ENCODE results near the gene PCDHGA1.
A peak's percentile ranks its signal among the peaks of the same experiment; 100 is the strongest.

The PCDHGA1 gene

GRCh38 chr5:141533897-141534296 lies 203.6 kb downstream of the PCDHGA1 start:
- Histone ChIP-seq H3K14ac (ENCODE audit: low read length) (no peak overlapping the region), H3K4me1 (ENCODE audit: control insufficient read depth in 2 of 2, insufficient read depth in 1 of 2, low read depth in 1 of 2, low read length in 2 of 2) (peaks cover 2 to 3% of the 10 kb centered on the region in 2 donors)

GRCh38 chr5:141534492-141535213 lies 204.3 kb downstream of the PCDHGA1 start:
- Histone ChIP-seq H3K79me1 (ENCODE audit: low read depth, low read length) (no peaks in the 10 kb centered on the region), H2BK5ac (ENCODE audit: low read length) (no peak overlapping the region), H2AFZ (ENCODE audit: low read length) (no peak overlapping the region), H4K8ac (ENCODE audit: low read depth, low read length) (no peak overlapping the region), H3K14ac (ENCODE audit: low read length) (no peak overlapping the region), H3K23ac (ENCODE audit: low read depth, low read length, poor library complexity) (no peak overlapping the region), H3K4ac (ENCODE audit: low read length) (no peak overlapping the region), H3K4me2 (ENCODE audit: insufficient read depth, low read length, poor library complexity, severe bottlenecking) (no peak overlapping the region), H2BK120ac (ENCODE audit: low read depth, low read length) (no peak overlapping the region), H3K9ac (ENCODE audit: low read depth, low read length, poor library complexity) (no peak overlapping the region), H3K4me1 (ENCODE audit: control insufficient read depth in 2 of 2, insufficient read depth in 1 of 2, low read depth in 1 of 2, low read length in 2 of 2) (peaks cover 2 to 3% of the 10 kb centered on the region in 2 donors), H3K4me3 (ENCODE audit: low read length in 2 of 2) (no peak overlapping the region), H2AK5ac (ENCODE audit: low read depth, low read length) (no peak overlapping the region), H3K9me3 (replicated peaks in 1 of 2; ENCODE audit: control insufficient read depth in 2 of 2, insufficient read depth in 1 of 2, low read depth in 1 of 2, low read length in 2 of 2) (peaks cover 0 to 4% of the 10 kb centered on the region in 2 donors), H3K27me3 (ENCODE audit: control insufficient read depth in 3 of 3, insufficient read depth in 3 of 3, low read depth in 1 of 3, low read length in 3 of 3) (no peaks in the 10 kb centered on the region), H3K27ac (replicated peaks; ENCODE audit: low read length) (peak overlapping the region; percentile 14), H3K36me3 (replicated peaks in 1 of 2; ENCODE audit: control insufficient read depth in 2 of 2, insufficient read depth in 2 of 2, low read length in 2 of 2) (peaks cover 0 to 45% of the 10 kb centered on the region in 2 donors), H2BK15ac (ENCODE audit: low read length) (no peak overlapping the region), H2BK12ac (ENCODE audit: low read length) (no peak overlapping the region), H4K91ac (ENCODE audit: low read depth, low read length, poor library complexity) (no peak overlapping the region), H3K18ac (ENCODE audit: low read length) (no peak overlapping the region)
- WGBS, 2 donors (ENCODE audit: extremely low coverage in 2 of 2, insufficient read length in 2 of 2, insufficient replicate concordance in 1 of 2) = no CpG with 5 or more reads among the region's 4 CpGs
- DNase-seq (ENCODE audit: low spot score) = no peak

More at GRCh38 chr5:141533897-141534296, 203.6 kb downstream of the PCDHGA1 start:
- Histone ChIP-seq H4K8ac (ENCODE audit: low read depth, low read length) (no peak overlapping the region), H2BK15ac (ENCODE audit: low read length) (no peak overlapping the region), H3K27me3 (ENCODE audit: control insufficient read depth in 3 of 3, insufficient read depth in 3 of 3, low read depth in 1 of 3, low read length in 3 of 3) (no peaks in the 10 kb centered on the region), H3K27ac (replicated peaks; ENCODE audit: low read length) (no peak overlapping the region), H3K4ac (ENCODE audit: low read length) (no peak overlapping the region), H3K9ac (ENCODE audit: low read depth, low read length, poor library complexity) (no peak overlapping the region), H3K9me3 (replicated peaks in 1 of 2; ENCODE audit: control insufficient read depth in 2 of 2, insufficient read depth in 1 of 2, low read depth in 1 of 2, low read length in 2 of 2) (peaks cover 0 to 4% of the 10 kb centered on the region in 2 donors), H2BK5ac (ENCODE audit: low read length) (no peak overlapping the region), H3K18ac (ENCODE audit: low read length) (no peak overlapping the region), H3K36me3 (replicated peaks in 1 of 2; ENCODE audit: control insufficient read depth in 2 of 2, insufficient read depth in 2 of 2, low read length in 2 of 2) (peaks cover 3 to 52% of the 10 kb centered on the region in 2 donors), H2AK5ac (ENCODE audit: low read depth, low read length) (no peak overlapping the region), H4K91ac (ENCODE audit: low read depth, low read length, poor library complexity) (no peak overlapping the region), H2BK120ac (ENCODE audit: low read depth, low read length) (no peak overlapping the region), H3K4me2 (ENCODE audit: insufficient read depth, low read length, poor library complexity, severe bottlenecking) (no peak overlapping the region), H2BK12ac (ENCODE audit: low read length) (no peak overlapping the region), H3K23ac (ENCODE audit: low read depth, low read length, poor library complexity) (no peak overlapping the region), H3K79me1 (ENCODE audit: low read depth, low read length) (no peaks in the 10 kb centered on the region), H2AFZ (ENCODE audit: low read length) (no peak overlapping the region), H3K4me3 (ENCODE audit: low read length in 2 of 2) (no peak overlapping the region)
- no peak for DNase-seq (ENCODE audit: low spot score)
- WGBS, 2 donors (ENCODE audit: extremely low coverage in 2 of 2, insufficient read length in 2 of 2, insufficient replicate concordance in 1 of 2) = no CpG with 5 or more reads among the region's 1 CpG

GRCh38 chr5:141543053-141543452 lies 212.7 kb downstream of the PCDHGA1 start:
- H3K36me3 ChIP-seq (replicated peaks in 1 of 2; ENCODE audit: control insufficient read depth in 2 of 2, insufficient read depth in 2 of 2, low read length in 2 of 2) = peaks cover 3 to 37% of the 10 kb centered on the region in 2 donors

GRCh38 chr5:141547488-141547887 lies 217.2 kb downstream of the PCDHGA1 start:
- Histone ChIP-seq H4K8ac (ENCODE audit: low read depth, low read length) (no peak overlapping the region), H3K4me2 (ENCODE audit: insufficient read depth, low read length, poor library complexity, severe bottlenecking) (no peak overlapping the region), H3K4me3 (ENCODE audit: low read length in 2 of 2) (no peak overlapping the region), H3K4me1 (ENCODE audit: control insufficient read depth in 2 of 2, insufficient read depth in 1 of 2, low read depth in 1 of 2, low read length in 2 of 2) (no peaks in the 10 kb centered on the region), H2AK5ac (ENCODE audit: low read depth, low read length) (no peak overlapping the region), H2BK5ac (ENCODE audit: low read length) (no peak overlapping the region), H3K9ac (ENCODE audit: low read depth, low read length, poor library complexity) (no peak overlapping the region), H3K27ac (replicated peaks; ENCODE audit: low read length) (no peak overlapping the region), H3K23ac (ENCODE audit: low read depth, low read length, poor library complexity) (no peak overlapping the region), H3K36me3 (replicated peaks in 1 of 2; ENCODE audit: control insufficient read depth in 2 of 2, insufficient read depth in 2 of 2, low read length in 2 of 2) (peaks cover 5 to 49% of the 10 kb centered on the region in 2 donors), H3K27me3 (ENCODE audit: control insufficient read depth in 3 of 3, insufficient read depth in 3 of 3, low read depth in 1 of 3, low read length in 3 of 3) (no peaks in the 10 kb centered on the region), H3K14ac (ENCODE audit: low read length) (no peak overlapping the region), H3K9me3 (replicated peaks in 1 of 2; ENCODE audit: control insufficient read depth in 2 of 2, insufficient read depth in 1 of 2, low read depth in 1 of 2, low read length in 2 of 2) (peaks cover 8 to 24% of the 10 kb centered on the region in 2 donors), H2BK15ac (ENCODE audit: low read length) (no peak overlapping the region), H3K18ac (ENCODE audit: low read length) (no peak overlapping the region), H3K79me1 (ENCODE audit: low read depth, low read length) (no peaks in the 10 kb centered on the region), H4K91ac (ENCODE audit: low read depth, low read length, poor library complexity) (no peak overlapping the region), H2BK120ac (ENCODE audit: low read depth, low read length) (no peak overlapping the region), H2AFZ (ENCODE audit: low read length) (no peak overlapping the region), H3K4ac (ENCODE audit: low read length) (no peak overlapping the region), H2BK12ac (ENCODE audit: low read length) (no peak overlapping the region)
- no peak for DNase-seq (ENCODE audit: low spot score)
- no CpG with 5 or more reads among the region's 1 CpG for WGBS, 2 donors (ENCODE audit: extremely low coverage in 2 of 2, insufficient read length in 2 of 2, insufficient replicate concordance in 1 of 2)

More at GRCh38 chr5:141543053-141543452, 212.7 kb downstream of the PCDHGA1 start:
- H3K9me3 ChIP-seq (replicated peaks in 1 of 2; ENCODE audit: control insufficient read depth in 2 of 2, insufficient read depth in 1 of 2, low read depth in 1 of 2, low read length in 2 of 2) = peaks cover 6 to 20% of the 10 kb centered on the region in 2 donors
- no peak overlapping the region for H3K4me2 ChIP-seq (ENCODE audit: insufficient read depth, low read length, poor library complexity, severe bottlenecking)
- no peaks in the 10 kb centered on the region for H3K27me3 ChIP-seq (ENCODE audit: control insufficient read depth in 3 of 3, insufficient read depth in 3 of 3, low read depth in 1 of 3, low read length in 3 of 3)
- no peak overlapping the region for H3K14ac ChIP-seq (ENCODE audit: low read length)
- H2BK5ac ChIP-seq (ENCODE audit: low read length) = no peak overlapping the region
- no peak overlapping the region for H4K91ac ChIP-seq (ENCODE audit: low read depth, low read length, poor library complexity)
- no peak overlapping the region for H4K8ac ChIP-seq (ENCODE audit: low read depth, low read length)
- no peak overlapping the region for H2BK12ac ChIP-seq (ENCODE audit: low read length)
- H2BK120ac ChIP-seq (ENCODE audit: low read depth, low read length) = no peak overlapping the region
- H3K9ac ChIP-seq (ENCODE audit: low read depth, low read length, poor library complexity) = no peak overlapping the region
- no peak overlapping the region for H3K4ac ChIP-seq (ENCODE audit: low read length)
- H2AFZ ChIP-seq (ENCODE audit: low read length) = no peak overlapping the region
- H2AK5ac ChIP-seq (ENCODE audit: low read depth, low read length) = no peak overlapping the region
- DNase-seq (ENCODE audit: low spot score) = no peak
- no peaks in the 10 kb centered on the region for H3K79me1 ChIP-seq (ENCODE audit: low read depth, low read length)
- H3K4me3 ChIP-seq (ENCODE audit: low read length in 2 of 2) = no peak overlapping the region
- H3K18ac ChIP-seq (ENCODE audit: low read length) = no peak overlapping the region
- H3K27ac ChIP-seq (replicated peaks; ENCODE audit: low read length) = no peak overlapping the region
- WGBS, 2 donors (ENCODE audit: extremely low coverage in 2 of 2, insufficient read length in 2 of 2, insufficient replicate concordance in 1 of 2) = no CpG with 5 or more reads among the region's 2 CpGs
- no peak overlapping the region for H2BK15ac ChIP-seq (ENCODE audit: low read length)
- H3K4me1 ChIP-seq (ENCODE audit: control insufficient read depth in 2 of 2, insufficient read depth in 1 of 2, low read depth in 1 of 2, low read length in 2 of 2) = no peaks in the 10 kb centered on the region
- no peak overlapping the region for H3K23ac ChIP-seq (ENCODE audit: low read depth, low read length, poor library complexity)

Measured in neuronal stem cell (in vitro differentiated cells).